Stimulated activated CD4-positive, alpha-beta T cell treated with anti-CD3 and anti-CD28 coated beads, Interleukin-4, amount 100 ng/mL, for 1 hour (primary cell): ENCODE results near the gene BBIP1.
"Not testable (repeated sequence)": the region's sequence is repeated elsewhere in the genome, so short reads cannot be mapped to it uniquely, and the experiment has no call there.

Experiments used
- DNase-seq: peaks from one replicate; pipeline ENCODE4 v3.0.0-alpha.2; 2020

BBIP1 gene

GRCh38 chr10:110919971-110920881, 1.2 kb upstream of the BBIP1 start:
- no peak for DNase-seq

- DNase-seq, result peak; percentile 96
Observed at GRCh38 chr10:110919349-110919931, 460 bp upstream of the BBIP1 start, which contains the start of gene SHOC2. TSS of gene SHOC2 (plus strand) at chr10:110919604. CDS start at chr10:110964359, 44,755 bp downstream.

- DNase-seq, result peak; percentile 82
Observed at GRCh38 chr10:110918269-110918642, 724 bp downstream of the BBIP1 start.

- no peak for DNase-seq
Observed at GRCh38 chr10:110916554-110917346, 2.2 kb downstream of the BBIP1 start.

- not testable (repeated sequence) for DNase-seq
Observed at GRCh38 chr10:110915600-110915999, 3.4 kb downstream of the BBIP1 start.

GRCh38 chr10:110915035-110915434, 3.9 kb downstream of the BBIP1 start:
- no peak for DNase-seq

GRCh38 chr10:110914431-110914830, 4.5 kb downstream of the BBIP1 start:
- DNase-seq, result no peak

GRCh38 chr10:110912374-110912773, 6.6 kb downstream of the BBIP1 start:
- DNase-seq, result no peak

GRCh38 chr10:110910138-110910537, 8.8 kb downstream of the BBIP1 start:
- DNase-seq, result no peak

- DNase-seq, result no peak
Observed at GRCh38 chr10:110903280-110904278, 15.4 kb downstream of the BBIP1 start.

GRCh38 chr10:110901954-110902819, 16.8 kb downstream of the BBIP1 start:
- DNase-seq, result peak; percentile 35

GRCh38 chr10:110900983-110901382, 18.0 kb downstream of the BBIP1 start:
- no peak for DNase-seq

GRCh38 chr10:110898391-110898790, 20.6 kb downstream of the BBIP1 start:
- no peak for DNase-seq

- DNase-seq, result no peak
Observed at GRCh38 chr10:110897184-110897583, 21.8 kb downstream of the BBIP1 start.

- no peak for DNase-seq
Observed at GRCh38 chr10:110893559-110894179, 25.3 kb downstream of the BBIP1 start.

GRCh38 chr10:110892602-110893288, 26.2 kb downstream of the BBIP1 start:
- DNase-seq, result no peak

- no peak for DNase-seq
Observed at GRCh38 chr10:110887560-110887959, 31.4 kb downstream of the BBIP1 start.

GRCh38 chr10:110885932-110886674, 32.9 kb downstream of the BBIP1 start:
- no peak for DNase-seq

- no peak for DNase-seq
Observed at GRCh38 chr10:110883924-110884323, 35.1 kb downstream of the BBIP1 start.
